Renal cortex interstitium (tissue), 11 donors: Measurements from ENCODE around the gene PUM2. TPM values are rescaled to one million over a fixed set of nuclear protein-coding genes. Genes with fewer than 3 reads are reported as not detected.

Source experiments
- DNase-seq, 11 donors: peaks; one replicate each; pipeline ENCODE4 v3.0.0-alpha.2; 2013; ENCODE audit warnings: low read depth in 9 of 11, low spot score in 4 of 11; ENCODE audit errors: extremely low read depth in 1 of 11
- polyA plus RNA-seq, 3 donors: library from polyadenylated mRNA; unstranded; fragments of 120-200 nt; gene quantifications; one replicate each; pipeline ENCODE4 v1.2.1, GENCODE V29; 2013; ENCODE audit not compliant: insufficient read length in 3 of 3

Gene PUM2
- polyA plus RNA-seq, 3 donors, result 99.2 to 112 (median 105) TPM

GRCh38 chr2:20225294-20226151, 125.1 kb downstream of the PUM2 start:
- peak in 10 of 11 donors; percentile 63 to 75 (median 72) for DNase-seq

- DNase-seq, result peak in 4 of 11 donors; percentile 29 to 49 (median 42)
These were observed 125.8 kb downstream of the PUM2 start, which contains the start of gene SDC1 for GRCh38 chr2:20224716-20225293. Gene SDC1, minus strand, starts transcription at chr2:20225130. Its CDS starts 263 bp downstream, at chr2:20224867.

- no peak for DNase-seq
These were observed 126.4 kb downstream of the PUM2 start for GRCh38 chr2:20224164-20224715.

- DNase-seq, result peak in 6 of 11 donors; percentile 42 to 55 (median 48)
These were observed 127.1 kb downstream of the PUM2 start for GRCh38 chr2:20223407-20224163.

GRCh38 chr2:20222769-20223406, 127.8 kb downstream of the PUM2 start:
- no peak for DNase-seq

- DNase-seq, result no peak
These were observed 128.5 kb downstream of the PUM2 start for GRCh38 chr2:20222014-20222768.

GRCh38 chr2:20221555-20221973, 129.1 kb downstream of the PUM2 start:
- no peak for DNase-seq

- DNase-seq, result no peak
These were observed 129.7 kb downstream of the PUM2 start for GRCh38 chr2:20220806-20221554.

GRCh38 chr2:20219763-20220380, 130.8 kb downstream of the PUM2 start:
- DNase-seq, result no peak

GRCh38 chr2:20218331-20219320, 132.0 kb downstream of the PUM2 start:
- DNase-seq, result no peak

GRCh38 chr2:20217041-20217970, 133.3 kb downstream of the PUM2 start:
- DNase-seq, result no peak

GRCh38 chr2:20216130-20217025, 134.3 kb downstream of the PUM2 start:
- DNase-seq, result no peak

- no peak for DNase-seq
These were observed 135.2 kb downstream of the PUM2 start for GRCh38 chr2:20215183-20216040.
